NCI-H2107 (cell line): ENCODE data around the gene FAS.
"Not testable (repeated sequence)": the region's sequence is repeated elsewhere in the genome, so short reads cannot be mapped to it uniquely, and the experiment has no call there.

Source experiments
- DNase-seq: peaks from one replicate; lab custom pipeline; 2025; lab: John Stamatoyannopoulos, UW

FAS gene

DNA sequence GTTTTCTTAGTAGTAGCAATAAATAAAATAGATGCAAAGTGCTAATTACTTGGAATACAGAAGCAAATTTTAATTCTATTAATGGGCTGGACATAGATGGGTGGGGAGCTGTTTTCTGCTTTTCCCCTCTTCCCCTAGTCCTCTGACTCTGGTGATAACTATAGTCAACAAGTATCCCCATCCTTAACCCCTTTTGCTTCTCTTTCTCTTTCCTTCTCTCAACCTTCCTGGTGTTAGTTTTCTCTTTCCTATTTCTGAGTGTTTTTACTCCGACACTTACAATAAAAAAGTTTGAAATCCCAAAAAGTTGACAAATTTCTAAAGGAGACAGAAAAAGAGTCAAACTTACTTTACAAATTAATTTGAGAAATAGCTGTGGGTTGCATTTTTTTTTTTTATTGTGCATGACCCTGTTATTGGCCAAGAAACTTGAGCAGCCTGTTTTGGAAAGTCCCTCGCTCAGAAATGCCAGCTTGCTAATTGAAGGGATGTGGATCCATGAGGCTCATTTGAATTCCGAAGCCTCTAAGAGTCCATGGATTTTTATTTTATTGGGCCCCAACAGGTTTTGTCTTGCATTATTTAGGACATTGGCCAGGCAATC, 2.4 kb downstream of the FAS start:
- DNase-seq = no peak

GRCh38 chr10:88994019-88994418, 3.4 kb downstream of the FAS start:
- DNase-seq = no peak

GRCh38 chr10:88995156-88995876, 4.7 kb downstream of the FAS start:
- no peak for DNase-seq

DNA sequence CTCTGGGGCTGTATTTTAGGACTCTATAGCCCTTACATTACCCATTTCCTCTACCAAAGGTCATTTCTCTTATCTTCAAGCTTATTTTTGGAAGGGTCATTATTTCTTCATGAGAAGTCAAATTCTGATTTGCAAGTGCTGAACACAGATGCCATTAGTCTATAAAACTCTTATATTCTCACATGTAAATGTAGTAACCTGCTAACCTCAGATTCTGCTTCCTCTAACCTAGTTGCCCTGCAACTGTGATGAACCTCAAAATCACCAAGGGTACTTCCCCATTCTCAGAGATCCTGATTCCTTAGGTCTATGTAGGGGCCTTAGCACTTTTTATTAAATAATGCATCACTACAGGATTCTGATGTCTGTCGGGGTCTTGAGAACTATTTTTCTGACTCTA, 6.3 kb downstream of the FAS start:
- no peak for DNase-seq

GRCh38 chr10:88999625-89000024, 9.0 kb downstream of the FAS start:
- DNase-seq = no peak

DNA sequence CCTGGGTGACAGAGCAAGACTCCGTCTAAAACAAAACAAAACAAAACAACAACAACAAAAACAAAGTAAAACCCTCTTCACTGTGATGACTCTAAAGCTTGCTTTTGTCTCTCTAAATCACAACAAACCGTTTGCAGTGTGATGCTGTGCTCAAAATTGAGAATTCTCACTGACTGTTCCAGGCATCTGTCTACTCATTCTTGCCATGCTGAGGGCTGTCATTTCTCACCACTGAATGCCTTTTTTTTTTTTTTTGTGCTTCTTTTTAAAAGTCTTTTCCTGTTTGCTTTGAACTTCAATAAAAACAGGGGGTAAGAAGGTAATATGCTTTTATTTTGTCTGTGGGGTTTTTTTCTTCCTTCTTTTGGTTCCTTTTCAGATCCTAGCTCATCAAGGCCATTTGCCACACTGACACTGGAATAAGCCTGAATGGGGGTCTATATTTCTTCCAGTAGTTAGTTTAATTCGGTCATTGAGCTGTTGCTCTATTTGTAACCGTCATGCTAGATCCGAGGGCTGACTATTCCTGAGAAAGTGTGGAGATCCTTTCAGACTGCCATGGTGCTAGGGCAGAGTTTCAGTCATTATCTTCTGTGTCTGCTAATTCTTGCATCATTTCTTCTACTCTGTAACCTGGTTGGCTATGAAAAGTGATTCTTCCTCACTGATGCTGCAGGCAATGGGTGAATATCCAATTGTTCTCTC, 10.6 kb downstream of the FAS start:
- DNase-seq = no peak

GRCh38 chr10:89001729-89002072, 11.1 kb downstream of the FAS start:
- no peak for DNase-seq

GRCh38 chr10:89002226-89002978, 11.8 kb downstream of the FAS start:
- DNase-seq = no peak

DNA sequence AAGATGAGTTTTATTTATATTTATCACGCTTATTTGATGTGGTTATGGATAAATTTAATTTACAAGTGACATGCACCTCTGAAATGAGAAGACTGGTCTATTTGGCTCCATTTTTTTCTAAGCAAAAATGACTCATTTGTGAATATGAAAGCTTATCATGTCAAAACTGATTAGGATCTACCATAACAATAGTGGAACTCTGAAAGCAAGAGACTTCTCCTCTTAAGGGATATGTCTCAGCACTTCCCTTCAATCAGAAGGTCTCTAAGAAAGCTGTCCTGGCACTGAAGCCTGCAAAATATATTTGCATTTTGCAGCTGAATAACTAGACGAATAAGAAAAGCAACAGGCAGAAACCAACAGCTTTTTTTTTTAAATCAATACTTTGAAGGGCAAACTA, 12.7 kb downstream of the FAS start:
- no peak for DNase-seq

DNA sequence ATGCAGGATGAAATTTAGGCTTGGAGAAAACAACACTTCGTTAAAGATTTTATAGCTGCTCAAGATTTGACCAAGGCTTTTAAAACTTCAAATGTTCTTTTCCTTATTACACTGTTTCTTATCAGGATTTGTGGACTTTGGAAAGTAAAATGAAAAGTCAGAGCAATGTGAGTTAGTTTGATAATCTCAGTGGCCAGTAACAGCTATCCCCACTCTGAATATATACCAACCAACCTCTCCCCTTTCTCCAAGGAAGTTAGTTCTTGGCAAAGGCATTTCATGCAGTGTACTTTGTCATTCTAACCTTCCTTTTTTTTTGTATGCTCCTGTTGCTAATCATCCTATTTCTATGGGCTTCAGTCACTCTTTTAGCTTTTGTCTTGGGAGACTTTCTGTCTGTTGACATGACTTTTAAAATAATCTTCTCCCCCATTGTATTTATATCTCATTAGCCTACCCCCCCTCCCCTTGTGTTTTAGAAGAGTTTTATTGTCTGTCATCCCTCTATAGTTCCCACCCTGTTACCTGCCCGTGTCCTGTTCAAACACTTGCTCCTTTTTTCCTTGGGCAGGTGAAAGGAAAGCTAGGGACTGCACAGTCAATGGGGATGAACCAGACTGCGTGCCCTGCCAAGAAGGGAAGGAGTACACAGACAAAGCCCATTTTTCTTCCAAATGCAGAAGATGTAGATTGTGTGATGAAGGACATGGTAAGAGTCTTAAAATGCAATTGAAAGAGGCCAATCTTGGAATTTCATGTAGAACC, 16.7 kb downstream of the FAS start:
- DNase-seq = no peak

DNA sequence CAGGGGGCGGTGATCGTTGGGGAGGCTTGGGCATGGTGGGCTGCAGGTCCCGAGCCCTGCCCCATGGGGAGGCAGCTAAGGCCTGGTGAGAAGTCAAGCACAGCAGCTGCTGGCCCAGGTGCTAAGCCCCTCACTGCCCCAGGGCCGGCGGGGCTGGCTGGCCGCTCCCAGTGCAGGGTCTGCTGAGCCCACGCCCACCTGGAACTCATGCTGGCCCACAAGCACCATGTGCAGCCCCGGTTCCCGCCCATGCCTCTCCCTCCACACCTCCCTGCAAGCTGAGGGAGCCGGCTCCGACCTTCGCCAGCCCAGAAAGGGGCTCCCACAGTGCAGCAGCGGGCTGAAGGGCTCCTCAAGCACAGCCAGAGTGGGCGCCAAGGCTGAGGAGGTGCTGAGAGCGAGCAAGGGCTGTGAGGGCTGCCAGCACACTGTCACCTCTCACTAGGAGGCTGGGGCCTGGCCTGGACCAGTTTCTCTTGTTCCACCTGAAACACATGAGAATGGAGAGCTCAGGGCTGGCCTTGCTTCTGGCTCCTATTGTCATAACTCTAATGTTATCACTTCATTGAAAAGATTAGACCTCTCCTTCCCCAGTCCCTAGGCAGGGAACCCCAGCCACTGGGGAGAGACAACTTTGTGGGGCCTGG, 28.2 kb downstream of the FAS start:
- not testable (repeated sequence) for DNase-seq

DNA sequence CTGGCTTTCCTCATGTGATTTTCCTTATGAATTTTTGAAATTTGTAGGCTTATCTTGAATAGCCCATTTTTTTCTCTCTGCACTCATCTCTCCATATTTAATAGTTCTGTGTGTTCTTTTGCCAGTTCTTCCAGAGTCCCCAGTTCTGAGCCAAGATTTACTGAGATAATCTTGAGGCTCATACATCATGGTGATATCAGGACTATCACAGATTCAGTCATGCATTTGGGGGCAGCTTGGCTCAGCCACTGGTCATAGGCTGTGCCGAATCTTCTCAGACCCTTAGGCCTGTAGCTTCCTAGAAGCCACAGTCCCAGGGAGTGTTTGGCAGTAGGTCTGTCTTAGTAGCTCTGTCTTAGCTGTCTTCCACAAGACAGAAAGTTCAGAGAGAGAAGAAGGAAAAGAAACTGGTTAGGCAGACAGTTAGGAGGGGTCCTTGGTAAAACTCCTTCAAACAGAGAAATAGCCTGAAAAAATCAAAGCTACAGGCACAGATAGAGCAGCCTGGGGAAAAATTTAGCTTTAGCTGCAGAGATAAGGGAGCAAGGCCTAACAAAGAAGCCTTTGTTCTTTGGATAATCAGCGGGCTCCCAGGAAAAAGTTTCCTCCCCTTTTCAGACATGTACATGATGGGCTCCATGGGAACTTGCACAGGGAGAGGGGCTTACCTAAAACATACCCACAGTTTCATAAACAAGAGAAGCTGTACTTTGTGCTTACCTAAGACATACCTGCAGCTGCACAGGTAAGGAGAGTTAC, 29.1 kb downstream of the FAS start:
- no peak for DNase-seq

DNA sequence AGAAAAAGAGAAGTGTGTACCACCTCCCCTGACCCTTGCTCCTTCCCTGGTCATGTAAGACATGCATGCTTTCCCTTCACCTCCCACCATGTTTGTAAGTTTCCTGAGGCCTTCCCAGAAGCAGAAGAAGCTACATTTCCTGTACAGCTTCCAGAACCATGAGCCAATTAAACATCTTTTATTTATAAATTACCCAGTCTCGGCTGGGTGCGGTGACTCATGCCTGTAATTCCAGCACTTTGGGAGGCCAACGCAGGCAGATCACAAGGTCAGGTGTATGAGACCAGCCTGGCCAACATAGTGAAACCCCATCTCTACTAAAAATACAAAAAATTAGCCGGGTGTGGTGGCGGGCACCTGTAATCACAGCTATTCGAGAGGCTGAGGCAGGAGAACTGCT, 30.9 kb downstream of the FAS start:
- DNase-seq = not testable (repeated sequence)

GRCh38 chr10:89022734-89023133, 32.1 kb downstream of the FAS start:
- no peak for DNase-seq

GRCh38 chr10:89025453-89025852, 34.9 kb downstream of the FAS start:
- no peak for DNase-seq

DNA sequence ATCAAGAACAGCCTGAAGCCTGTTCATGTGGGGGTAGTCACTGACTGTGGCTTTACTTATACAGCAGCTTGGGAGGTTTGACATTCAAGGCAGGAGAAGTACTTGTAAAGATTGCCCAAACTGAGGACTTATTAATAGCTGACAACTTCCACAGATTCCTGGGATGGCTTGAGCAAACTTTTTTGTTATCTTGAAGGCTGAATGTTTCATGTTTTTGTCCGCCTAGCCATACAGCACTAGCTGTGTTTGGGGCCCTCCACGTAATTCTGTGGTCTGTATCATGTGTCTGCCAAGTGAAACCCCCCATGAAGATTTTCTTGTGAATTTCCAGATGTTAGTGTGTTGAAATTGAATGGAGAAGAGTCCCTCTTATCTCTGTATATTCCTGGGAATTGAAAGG, 38.6 kb downstream of the FAS start:
- DNase-seq = no peak

DNA sequence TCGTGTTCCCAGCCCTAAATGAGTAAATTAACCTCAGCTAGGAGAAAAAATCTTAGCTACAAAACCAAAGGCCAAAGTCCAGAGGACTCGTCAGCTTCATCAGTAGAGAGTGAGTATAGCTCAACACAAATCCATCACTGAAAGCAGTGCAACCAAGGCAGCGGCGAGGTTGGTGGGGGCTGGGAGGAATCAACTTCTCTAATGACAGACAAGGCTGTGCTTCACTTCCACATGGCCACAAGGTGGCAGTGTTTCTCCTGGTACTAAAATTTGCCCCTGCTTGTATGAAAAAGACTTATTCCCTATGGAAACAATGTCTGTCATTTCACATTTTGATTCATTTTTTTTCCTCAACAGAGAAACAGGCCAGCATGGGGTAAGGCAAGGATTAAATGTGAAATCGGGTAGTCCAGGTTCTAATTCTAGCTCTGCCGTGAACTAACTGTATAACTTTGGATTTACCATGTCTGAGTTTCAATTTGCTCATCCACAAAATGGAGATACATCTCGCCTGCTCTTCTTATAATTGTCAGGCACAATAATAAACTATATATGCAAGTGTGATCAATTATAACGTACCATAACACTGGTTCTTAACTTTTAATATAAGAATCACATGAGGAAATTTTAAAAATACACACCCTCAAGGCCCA, 39.3 kb downstream of the FAS start:
- DNase-seq = peak; percentile 0

- DNase-seq = no peak
Measured at GRCh38 chr10:89030791-89031190, 40.2 kb downstream of the FAS start.

DNA sequence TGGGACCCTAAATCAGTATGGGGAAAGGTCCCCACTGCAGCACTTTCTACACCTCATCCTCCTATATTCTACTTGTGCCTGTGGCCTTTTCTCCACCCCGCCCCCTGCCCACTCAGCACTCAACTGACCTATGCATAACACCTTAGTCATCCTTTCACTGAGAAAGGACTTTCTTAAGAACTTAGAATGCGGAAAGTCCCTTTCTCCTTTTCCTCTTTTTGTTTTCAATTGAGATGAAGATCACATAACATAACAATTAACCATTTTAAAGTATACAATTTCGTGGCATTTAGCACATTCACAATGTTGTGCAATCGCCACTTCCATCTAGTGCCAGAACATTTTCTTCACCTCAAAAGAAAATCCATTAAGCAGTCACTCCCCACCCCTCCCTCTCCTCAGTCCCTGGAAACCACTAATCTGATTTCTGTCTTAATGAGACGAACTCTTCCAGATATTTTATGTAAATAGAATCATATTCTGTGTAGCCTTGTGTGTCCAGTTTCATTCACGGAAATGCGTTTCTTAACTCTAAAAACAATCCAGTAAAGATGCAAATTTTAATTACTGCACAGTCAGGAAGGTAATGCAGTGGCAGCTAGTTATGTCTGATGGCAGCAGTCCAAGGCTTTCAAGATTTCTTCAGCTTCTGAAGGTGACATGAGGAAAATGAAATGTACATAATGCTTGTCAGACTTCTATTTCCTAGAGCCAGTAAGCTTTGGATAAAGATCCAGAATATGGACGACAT, 41.7 kb downstream of the FAS start:
- DNase-seq = no peak
